ENCODE measurements around the gene TBC1D20. TPM values are rescaled to one million over a fixed set of nuclear protein-coding genes. Genes with fewer than 3 reads are reported as not detected.
A peak's percentile ranks its signal among the peaks of the same experiment; 100 is the strongest.

The TBC1D20 gene
- total RNA-seq, 1 donor from 2014 or later: 52.8 TPM

DNA sequence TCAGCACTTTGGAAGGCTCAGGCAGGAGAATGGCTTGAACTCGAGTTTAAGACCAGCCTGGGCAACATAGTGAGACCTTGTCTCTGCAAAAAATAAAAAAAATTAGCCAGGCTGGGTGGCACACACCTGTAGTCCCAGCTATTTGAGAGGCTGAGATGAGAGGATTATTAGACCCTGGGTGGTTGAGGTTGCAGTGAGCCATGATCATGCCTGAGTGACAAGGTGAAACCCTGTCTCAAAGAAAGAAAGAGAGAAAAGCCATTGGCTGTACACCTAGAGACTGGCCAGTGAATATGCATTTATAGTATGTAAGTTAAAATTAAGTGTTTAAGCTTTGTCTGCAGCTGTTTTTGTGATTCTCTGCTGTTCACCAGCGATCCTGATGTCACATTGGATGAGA lies 48.2 kb downstream of the TBC1D20 start:
- TF ChIP-seq, protein P1, sequence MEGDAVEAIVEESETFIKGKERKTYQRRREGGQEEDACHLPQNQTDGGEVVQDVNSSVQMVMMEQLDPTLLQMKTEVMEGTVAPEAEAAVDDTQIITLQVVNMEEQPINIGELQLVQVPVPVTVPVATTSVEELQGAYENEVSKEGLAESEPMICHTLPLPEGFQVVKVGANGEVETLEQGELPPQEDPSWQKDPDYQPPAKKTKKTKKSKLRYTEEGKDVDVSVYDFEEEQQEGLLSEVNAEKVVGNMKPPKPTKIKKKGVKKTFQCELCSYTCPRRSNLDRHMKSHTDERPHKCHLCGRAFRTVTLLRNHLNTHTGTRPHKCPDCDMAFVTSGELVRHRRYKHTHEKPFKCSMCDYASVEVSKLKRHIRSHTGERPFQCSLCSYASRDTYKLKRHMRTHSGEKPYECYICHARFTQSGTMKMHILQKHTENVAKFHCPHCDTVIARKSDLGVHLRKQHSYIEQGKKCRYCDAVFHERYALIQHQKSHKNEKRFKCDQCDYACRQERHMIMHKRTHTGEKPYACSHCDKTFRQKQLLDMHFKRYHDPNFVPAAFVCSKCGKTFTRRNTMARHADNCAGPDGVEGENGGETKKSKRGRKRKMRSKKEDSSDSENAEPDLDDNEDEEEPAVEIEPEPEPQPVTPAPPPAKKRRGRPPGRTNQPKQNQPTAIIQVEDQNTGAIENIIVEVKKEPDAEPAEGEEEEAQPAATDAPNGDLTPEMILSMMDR (IDR thresholded peaks at IDR 0.05): no peak
- peaks cover 44% of the 10 kb centered on the region for H3K36me3 Mint-ChIP-seq (ENCODE audit: unreplicated experiment)

DNA sequence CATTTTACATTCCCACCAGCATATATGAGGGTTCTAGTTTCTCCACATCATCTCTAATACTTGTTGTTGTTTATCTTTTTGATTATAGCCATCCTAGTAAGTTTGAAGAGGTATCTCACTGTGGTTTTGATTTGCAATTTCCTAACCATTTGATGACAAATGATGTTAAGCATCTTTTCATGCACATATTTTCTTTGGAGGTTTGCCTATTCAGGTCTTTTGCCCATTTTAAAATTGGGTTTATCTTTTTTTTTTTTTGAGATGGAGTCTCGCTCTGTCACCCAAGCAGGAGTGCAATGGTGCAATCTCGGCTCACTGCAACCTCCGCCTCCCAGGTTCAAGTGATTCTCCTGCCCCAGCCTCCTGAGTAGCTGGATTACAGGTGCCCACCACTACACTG lies 50.3 kb downstream of the TBC1D20 start:
- no peaks in the 10 kb centered on the region for H3K27me3 Mint-ChIP-seq (ENCODE audit: unreplicated experiment)
- peaks cover 4% of the 10 kb centered on the region for H3K9me3 Mint-ChIP-seq (ENCODE audit: unreplicated experiment)
- no peak for DNase-seq (ENCODE audit: extremely low spot score, unreplicated experiment)
- TF ChIP-seq, protein P1 (IDR thresholded peaks at IDR 0.05): no peak
- peaks cover 38% of the 10 kb centered on the region for H3K36me3 Mint-ChIP-seq (ENCODE audit: unreplicated experiment)
- H3K27ac Mint-ChIP-seq (ENCODE audit: unreplicated experiment): no peak overlapping the region
- peaks cover 23% of the 10 kb centered on the region for H3K4me1 Mint-ChIP-seq (ENCODE audit: unreplicated experiment)
- H3K4me3 Mint-ChIP-seq (ENCODE audit: unreplicated experiment): no peak overlapping the region

More for the DNA sequence above, 48.2 kb downstream of the TBC1D20 start:
- Mint-ChIP-seq H3K4me3 (ENCODE audit: unreplicated experiment) (no peak overlapping the region), H3K27ac (ENCODE audit: unreplicated experiment) (no peak overlapping the region), H3K4me1 (ENCODE audit: unreplicated experiment) (peaks cover 15% of the 10 kb centered on the region), H3K9me3 (ENCODE audit: unreplicated experiment) (peaks cover 4% of the 10 kb centered on the region), H3K27me3 (ENCODE audit: unreplicated experiment) (no peaks in the 10 kb centered on the region)
- DNase-seq (ENCODE audit: extremely low spot score, unreplicated experiment): no peak

DNA sequence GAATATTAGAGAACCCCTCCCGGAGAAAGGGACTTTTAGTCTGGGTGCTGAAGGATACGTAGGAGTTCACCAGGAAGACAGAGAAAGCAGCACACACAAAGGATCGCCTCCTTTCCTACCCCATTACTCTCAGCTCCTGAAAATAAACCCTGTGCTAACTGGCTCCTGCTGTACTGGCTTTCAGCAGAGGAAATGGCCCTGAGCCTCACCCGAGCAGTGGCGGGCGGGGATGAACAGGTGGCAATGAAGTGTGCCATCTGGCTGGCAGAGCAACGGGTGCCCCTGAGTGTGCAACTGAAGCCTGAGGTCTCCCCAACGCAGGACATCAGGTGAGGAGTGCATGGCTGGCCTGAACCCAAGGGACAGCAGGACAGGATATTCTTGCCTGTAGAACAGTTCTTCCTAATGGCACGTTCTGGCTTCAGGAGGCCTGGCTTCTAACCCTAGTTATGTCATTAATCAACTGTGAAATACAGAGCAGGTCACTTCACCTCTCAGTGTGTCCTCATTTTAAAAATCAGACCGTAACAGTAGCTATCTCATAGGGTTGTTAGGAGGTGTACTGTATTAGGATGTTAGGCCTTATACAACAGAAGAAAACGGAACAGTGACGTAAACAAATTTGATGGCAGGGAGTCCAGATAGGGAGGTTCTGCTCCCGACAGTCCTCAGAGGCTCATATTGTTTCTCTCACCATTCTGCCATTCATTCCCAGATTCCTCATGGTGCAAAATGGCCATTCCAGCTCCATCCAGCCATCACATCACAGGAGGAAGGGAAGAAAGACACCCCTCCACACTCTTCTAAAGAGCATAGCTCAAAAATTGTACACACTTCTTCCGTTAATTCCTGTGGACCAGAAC lies 52.4 kb downstream of the TBC1D20 start:
- TF ChIP-seq, protein P1 (IDR thresholded peaks at IDR 0.05): no peak
- peak overlapping the region; percentile 82 for H3K4me3 Mint-ChIP-seq (ENCODE audit: unreplicated experiment)
- peaks cover 30% of the 10 kb centered on the region for H3K36me3 Mint-ChIP-seq (ENCODE audit: unreplicated experiment)
- H3K9me3 Mint-ChIP-seq (ENCODE audit: unreplicated experiment): peaks cover 4% of the 10 kb centered on the region
- H3K4me1 Mint-ChIP-seq (ENCODE audit: unreplicated experiment): peaks cover 28% of the 10 kb centered on the region
- no peaks in the 10 kb centered on the region for H3K27me3 Mint-ChIP-seq (ENCODE audit: unreplicated experiment)
- no peak for DNase-seq (ENCODE audit: extremely low spot score, unreplicated experiment)
- peak overlapping the region; percentile 80 for H3K27ac Mint-ChIP-seq (ENCODE audit: unreplicated experiment)

DNA sequence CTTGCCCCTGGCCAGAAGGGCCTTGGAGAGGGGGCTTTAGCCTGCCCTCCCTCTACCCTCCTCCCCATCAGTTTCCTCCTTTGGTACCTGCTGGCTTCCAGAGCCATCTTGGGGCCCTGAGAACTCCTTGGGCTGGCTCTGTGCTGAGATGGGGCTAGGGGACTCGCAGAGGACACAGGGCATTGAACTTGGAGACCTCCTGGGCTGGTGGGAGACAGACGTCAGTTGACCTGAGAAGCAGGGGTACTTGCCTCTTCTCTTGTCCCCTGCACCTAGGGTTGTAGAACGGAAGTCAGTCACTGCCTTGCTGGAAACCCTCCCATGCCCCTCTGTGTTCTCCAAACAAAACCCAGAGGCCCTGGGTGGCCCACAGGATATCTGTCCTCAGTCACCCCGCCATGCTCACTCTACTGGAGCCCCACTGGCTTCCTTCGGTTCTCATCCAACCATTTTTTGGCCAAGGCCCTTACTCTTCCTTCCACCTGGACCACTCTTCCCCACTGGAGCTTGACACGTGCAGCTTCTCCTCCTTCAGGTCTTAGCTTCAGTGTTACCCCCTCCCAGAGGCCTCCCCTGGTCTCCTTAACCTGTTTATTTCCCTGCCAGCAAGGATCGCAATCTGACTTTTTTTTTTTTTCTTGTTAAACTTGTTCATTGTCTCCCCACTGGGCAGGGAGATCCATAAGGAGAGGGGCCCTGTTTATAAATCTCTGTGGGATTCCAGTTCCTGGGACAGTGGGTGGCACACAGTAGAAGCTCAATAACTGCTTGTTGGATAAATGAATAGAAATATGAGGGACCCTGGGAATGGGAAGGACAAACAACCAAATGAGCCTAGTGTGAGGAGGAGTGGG lies 53.3 kb downstream of the TBC1D20 start:
- Mint-ChIP-seq H3K4me3 (ENCODE audit: unreplicated experiment) (peak overlapping the region; percentile 82), H3K27me3 (ENCODE audit: unreplicated experiment) (no peaks in the 10 kb centered on the region), H3K27ac (ENCODE audit: unreplicated experiment) (peak overlapping the region; percentile 80), H3K9me3 (ENCODE audit: unreplicated experiment) (peaks cover 4% of the 10 kb centered on the region), H3K4me1 (ENCODE audit: unreplicated experiment) (peaks cover 28% of the 10 kb centered on the region), H3K36me3 (ENCODE audit: unreplicated experiment) (peaks cover 30% of the 10 kb centered on the region)
- DNase-seq (ENCODE audit: extremely low spot score, unreplicated experiment): no peak
- TF ChIP-seq, protein P1 (IDR thresholded peaks at IDR 0.05): no peak

Data from osteocyte (in vitro differentiated cells).